HG02943 (cell line): ENCODE data around the gene SPINK1.
"Not testable (repeated sequence)": the region's sequence is repeated elsewhere in the genome, so short reads cannot be mapped to it uniquely, and the experiment has no call there.

Source experiments
- ATAC-seq: cut with Tn5 transposase; IDR thresholded peaks from one replicate; pipeline ENCODE4 v1.9.1; 2021; ENCODE audit warnings: mild to moderate bottlenecking, low read depth, moderate library complexity; ENCODE audit not compliant: unreplicated experiment

The SPINK1 gene

DNA sequence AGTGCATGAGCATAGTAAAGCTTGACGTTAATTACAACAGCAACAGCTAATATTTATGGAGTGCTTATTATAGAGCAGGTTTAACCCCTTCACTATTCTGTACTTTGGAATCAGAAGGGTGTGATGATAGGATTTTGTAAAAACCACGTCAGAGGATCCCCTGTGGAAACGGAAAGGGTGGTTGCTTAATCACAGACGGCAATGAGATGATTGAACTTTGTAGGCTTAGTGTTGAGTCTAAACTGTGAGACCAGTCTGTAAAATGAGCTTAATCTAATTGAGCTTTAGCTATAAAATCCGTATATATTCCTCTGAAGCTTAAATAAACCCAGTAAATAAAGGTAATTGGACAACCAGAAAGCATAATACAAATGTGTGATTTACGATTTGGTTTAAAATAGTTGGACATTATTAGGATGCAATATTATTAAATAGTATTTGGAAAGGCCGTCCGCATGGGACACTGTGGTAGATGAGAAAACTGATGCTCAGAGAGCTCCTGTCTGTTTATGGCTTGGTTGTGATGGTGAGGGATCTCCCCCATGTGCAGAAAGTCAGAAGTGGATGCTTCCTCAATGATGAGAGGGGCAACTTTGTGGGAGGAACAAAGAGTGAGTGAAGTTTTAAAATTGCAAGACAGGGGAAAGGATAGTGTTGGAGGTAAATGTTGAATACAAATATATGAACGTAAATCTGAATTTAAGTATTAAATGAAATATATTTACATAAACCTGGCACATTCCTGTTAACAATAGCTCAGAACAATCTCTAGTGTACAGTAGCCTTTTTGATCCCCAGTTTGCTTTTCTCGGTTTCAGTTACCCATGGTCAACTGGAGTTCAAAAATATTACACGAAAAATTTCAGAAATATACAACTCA lies 23.7 kb upstream of the SPINK1 start:
- ATAC-seq, result no peak

DNA sequence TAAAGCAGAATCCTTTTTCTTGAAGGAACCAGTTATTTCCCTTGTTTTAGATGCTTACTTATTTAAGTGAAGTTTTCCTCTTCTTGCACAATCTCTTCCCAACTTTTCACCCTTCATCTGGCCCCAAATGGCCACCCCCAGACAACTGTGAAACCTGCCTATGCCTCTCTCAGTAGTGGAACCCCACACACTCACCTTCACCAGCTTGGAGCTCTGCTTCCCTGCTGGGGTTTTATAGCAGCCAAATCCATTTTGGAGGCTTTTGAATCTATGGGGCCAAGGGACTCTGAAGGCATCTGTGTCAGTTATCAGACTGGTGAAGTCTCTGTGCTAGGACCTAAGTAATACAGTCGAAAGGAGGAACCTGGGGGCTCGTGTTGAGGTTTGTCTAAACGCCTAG lies 22.9 kb upstream of the SPINK1 start:
- no peak for ATAC-seq

DNA sequence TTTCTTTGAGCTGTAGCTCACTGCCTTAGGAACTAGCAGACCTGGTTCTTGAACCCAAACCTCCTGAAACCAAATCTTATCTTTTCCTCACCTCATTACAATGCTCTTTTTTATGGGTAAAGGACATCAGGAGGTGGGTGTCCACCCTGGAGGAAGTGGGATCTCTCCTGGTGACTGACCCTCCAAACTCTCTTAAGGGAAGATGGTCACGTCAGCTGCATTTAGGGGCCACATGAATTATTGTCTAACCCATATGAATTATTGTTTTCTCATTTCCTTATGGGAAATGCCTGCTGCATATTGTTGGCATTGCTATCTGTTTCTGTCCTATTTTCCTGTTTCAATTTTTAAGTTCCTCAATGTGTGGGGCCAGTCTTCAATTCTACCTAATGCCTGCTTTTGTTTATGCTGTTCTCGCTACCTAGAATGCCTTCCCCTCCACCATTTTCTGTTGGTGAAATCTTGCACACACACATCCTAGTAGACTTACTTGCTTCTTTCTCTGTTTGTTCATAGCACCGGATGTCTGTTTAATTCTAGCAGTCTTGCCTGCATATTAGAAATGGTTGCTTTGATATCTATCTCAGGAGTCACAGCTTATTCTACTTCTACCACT lies 22.0 kb upstream of the SPINK1 start:
- no peak for ATAC-seq

DNA sequence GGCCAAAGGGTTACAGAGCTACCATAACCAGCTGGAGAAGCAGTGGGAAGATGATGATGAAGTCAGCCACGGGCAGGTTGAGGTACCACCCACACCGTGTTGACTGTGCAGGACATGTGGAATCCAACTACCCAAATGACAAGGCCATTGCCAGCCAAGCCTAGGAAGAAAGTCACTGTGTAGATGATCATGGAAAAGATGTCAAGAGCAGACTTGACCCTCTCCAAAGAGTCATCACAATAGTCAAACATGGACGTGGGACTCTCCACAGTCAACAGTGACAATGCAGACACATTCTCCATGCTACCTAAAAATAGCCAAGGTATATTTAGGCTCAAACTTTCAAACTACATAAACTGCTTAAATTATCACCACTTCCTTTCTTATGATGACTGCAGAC lies 20.9 kb upstream of the SPINK1 start:
- ATAC-seq, result no peak

- ATAC-seq, result no peak
Measured at GRCh38 chr5:147851578-147851977, 20.1 kb upstream of the SPINK1 start.

GRCh38 chr5:147849226-147849625 lies 17.8 kb upstream of the SPINK1 start:
- no peak for ATAC-seq

GRCh38 chr5:147845618-147846017 lies 14.1 kb upstream of the SPINK1 start:
- ATAC-seq, result no peak

DNA sequence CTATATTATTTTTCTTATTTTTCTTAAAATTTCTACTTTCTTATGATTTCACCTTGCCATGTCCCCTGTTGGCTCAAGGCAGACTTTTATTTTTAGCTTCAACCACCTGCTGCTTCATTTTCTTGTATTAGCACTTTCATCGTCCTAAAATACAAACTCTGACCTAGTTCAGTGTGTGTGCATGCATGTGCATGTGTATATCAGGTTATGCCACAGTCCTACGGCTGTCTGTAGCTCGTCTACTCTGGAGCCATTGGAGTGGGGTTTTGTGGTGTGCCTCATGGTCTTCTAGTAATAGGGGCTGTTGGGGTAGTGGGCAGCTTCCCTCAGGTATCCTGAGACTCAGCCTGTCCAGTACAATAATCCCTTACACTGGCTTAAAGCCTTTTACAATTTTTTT lies 13.4 kb upstream of the SPINK1 start:
- ATAC-seq, result no peak

- ATAC-seq, result no peak
Measured at GRCh38 chr5:147842869-147843268, 11.4 kb upstream of the SPINK1 start.

DNA sequence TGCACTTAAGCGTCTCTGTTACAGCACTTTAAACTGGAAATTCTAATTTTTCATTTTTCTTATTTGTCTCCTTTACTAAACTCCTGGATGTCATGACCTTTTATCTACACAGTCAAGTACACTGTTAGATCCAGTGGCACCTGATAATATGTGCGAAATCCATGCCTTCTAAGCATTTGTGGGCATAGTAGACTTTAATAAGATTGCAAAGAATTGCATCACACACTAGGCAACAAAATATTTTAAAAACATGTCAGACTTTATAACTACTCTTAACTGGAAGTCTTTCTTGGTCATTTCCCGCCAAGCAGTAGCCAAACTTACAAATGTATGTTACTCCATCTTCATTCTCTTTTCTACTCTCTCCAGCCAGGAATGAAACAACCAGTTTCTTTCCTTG lies 5.0 kb upstream of the SPINK1 start:
- no peak for ATAC-seq

DNA sequence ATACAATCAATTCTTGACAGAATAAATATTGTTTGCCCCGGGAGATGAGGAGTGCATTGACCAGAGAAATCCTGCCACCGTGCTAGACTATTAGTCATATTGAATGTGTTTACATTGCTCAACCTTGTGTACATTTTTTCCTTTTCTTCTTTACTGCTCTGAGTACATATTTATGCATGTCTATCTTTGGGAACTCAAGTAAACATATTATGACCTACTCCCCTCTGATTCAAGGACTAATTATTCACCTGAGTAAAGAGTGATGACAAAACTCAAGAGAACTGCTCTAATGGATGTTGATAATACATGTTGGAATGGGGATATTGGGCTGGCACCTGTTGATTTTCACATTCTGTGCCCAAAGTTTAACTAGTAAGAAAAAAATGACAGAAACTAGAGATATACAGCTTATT lies 3.9 kb upstream of the SPINK1 start:
- ATAC-seq, result no peak

DNA sequence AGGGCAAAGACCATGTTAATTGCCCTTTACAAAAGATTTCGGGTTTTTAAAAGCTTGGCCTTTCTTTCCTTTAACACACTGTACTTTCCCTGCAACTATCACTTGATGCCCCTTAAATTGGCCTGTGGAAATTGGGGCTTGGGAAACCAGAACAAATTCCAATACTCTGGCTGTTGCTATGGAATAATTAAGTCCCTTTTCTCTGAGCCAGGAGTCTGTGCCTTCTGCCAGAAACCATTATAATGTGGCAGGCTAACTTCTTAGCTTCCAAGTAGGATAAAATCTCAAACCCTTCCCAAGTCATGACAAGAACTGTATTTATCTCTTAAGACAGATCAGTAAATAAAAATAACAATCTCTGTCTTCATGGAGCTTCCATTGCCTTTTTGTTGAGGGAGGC lies 1.1 kb upstream of the SPINK1 start:
- no peak for ATAC-seq

DNA sequence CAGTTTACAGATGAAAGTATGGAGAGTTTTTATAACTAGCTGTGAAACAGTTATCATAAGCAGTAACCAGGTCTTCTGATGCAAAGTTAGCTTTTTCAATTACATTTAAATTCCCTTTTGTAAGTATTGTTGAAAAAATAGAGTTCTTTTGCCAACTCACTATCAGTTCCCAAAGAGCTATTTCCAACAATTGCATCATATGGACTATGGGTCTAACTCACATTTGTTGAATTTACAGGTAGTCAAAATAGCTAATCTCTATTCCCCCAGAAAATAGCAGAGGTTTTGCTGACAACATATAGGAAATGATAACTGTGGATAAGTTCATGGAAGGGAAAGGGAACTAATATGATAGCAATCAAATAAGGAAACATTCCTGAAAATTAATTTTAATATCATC lies 1.4 kb downstream of the SPINK1 start:
- no peak for ATAC-seq

DNA sequence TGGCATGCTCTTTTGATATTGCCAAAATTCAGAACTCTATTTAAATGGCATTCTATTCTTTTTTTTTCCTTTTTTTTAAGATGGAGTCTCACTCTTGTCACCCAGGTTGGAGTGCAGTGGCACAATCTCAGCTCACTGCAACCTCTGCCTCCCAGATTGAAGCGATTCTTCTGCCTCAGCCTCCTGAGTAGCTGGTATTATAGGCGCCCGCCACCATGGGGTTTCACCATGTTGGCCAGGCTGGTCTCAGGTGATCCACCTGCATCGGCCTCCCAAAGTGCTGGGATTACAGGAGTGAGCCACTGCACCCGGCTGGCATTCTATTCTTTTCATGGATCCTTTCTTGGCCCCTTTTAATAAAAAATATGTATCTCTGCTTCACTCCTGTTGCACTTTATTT lies 4.5 kb downstream of the SPINK1 start:
- not testable (repeated sequence) for ATAC-seq

GRCh38 chr5:147826361-147826760 lies 5.1 kb downstream of the SPINK1 start:
- ATAC-seq, result no peak

GRCh38 chr5:147822686-147823491 lies 8.6 kb downstream of the SPINK1 start:
- peak; percentile 80 for ATAC-seq

DNA sequence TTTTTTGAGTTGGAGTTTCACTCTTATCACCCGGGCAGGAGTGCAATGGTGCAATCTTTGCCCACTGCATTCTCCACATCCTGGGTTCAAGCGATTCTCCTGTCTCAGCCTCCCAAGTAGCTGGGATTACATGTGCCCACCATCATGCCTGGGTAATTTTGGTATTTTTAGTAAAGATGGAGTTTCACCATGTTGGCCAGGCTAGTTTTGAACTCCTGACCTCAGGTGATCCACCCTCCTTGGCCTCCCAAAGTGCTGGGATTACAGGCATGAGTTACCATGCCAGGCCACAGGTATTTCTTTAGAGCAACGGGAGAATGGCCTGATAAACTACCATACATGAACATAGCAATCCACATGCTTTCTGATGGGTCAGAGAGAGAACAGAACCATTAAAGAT lies 9.2 kb downstream of the SPINK1 start:
- not testable (repeated sequence) for ATAC-seq

GRCh38 chr5:147821766-147822165 lies 9.7 kb downstream of the SPINK1 start:
- ATAC-seq, result no peak

GRCh38 chr5:147819261-147819770 lies 12.2 kb downstream of the SPINK1 start:
- no peak for ATAC-seq

- ATAC-seq, result no peak
Measured at GRCh38 chr5:147818290-147818689, 13.2 kb downstream of the SPINK1 start.

DNA sequence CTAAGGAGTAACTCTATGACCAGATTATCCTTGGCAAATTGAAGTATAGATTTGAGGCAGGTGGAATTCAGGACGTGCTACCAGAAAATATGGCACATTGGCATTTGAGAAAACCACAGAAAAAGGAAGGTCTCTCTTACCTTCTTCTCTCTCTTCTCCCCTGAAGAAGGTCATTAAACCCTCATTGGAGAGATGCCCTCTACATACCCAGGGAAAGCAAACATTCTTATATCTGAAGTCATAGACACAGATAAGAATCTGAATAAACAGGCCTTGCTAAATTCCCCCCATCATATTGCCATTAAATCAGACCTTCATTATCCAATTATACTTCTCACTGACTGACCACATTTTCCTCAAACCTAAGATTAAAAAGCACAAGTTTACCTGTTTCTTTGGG lies 17.8 kb downstream of the SPINK1 start:
- no peak for ATAC-seq
